H1 (cell line): Measurements from ENCODE around the gene EGR4. TPM values are rescaled to one million over a fixed set of nuclear protein-coding genes. Genes with fewer than 3 reads are reported as not detected.

Experiments used
- SP4 ChIP-seq: IDR thresholded peaks from 2 replicates; pipeline ENCODE4 v1.6.1; 2012; ENCODE audit warnings: low read length, inconsistent platforms
- polyA plus RNA-seq, 7 experiments: library from polyadenylated mRNA; depleted of rRNA in 3 of 7; stranded (reverse) in 5 of 7; unstranded in 2 of 7; fragments of >200 nt in 5 of 7; fragments of 200-250 nt in 2 of 7; gene quantifications; 1 replicate in 5 of 7; 2 replicates in 1 of 7; 4 replicates in 1 of 7; pipeline versions ENCODE4 v1.2.1 to v1.2.3, GENCODE V29; 2011 to 2013; ENCODE audit warnings: missing spikeins in 2 of 7, mixed read lengths in 2 of 7
- total RNA-seq: library from RNA; stranded (reverse); fragmentation: NEBNext Ultra II Directional; extraction: Animal tissue kit (Norgen Biotek cat#: 25700); gene quantifications from 2 replicates; pipeline ENCODE4 v1.2.1, GENCODE V29; 2021

The EGR4 gene
- total and polyA plus RNA-seq, 2 of the 8 experiments (the other 6 are each of a cell fraction or from before 2014, with no cell fraction given), result 0.20 TPM; not detected in 1

- no peak for TF ChIP-seq SP4
These were observed 26.3 kb downstream of the EGR4 start (continued) for GRCh38 chr2:73267008-73267407.
